ENCODE data around the gene ARHGAP24. TPM values are rescaled to one million over a fixed set of nuclear protein-coding genes. Genes with fewer than 3 reads are reported as not detected.

ARHGAP24 gene
- total RNA-seq, 1 experiment from 2014 or later: 1.3 TPM

GRCh38 chr4:85929961-85930665 is 455.2 kb downstream of the ARHGAP24 start:
- intact Hi-C loops (cut with micrococcal nuclease): no loop called here
- TF ChIP-seq SP1 (IDR thresholded peaks at IDR 0.05; ENCODE audit: low read depth) (no peak), POLR2AphosphoS5 (IDR thresholded peaks at IDR 0.05; ENCODE audit: low read depth, low read length) (no peak), FOSL1 (IDR thresholded peaks at IDR 0.05; ENCODE audit: low read depth) (no peak), CBX3 (IDR thresholded peaks at IDR 0.05; ENCODE audit: low read depth) (no peak), ZBTB33 (IDR thresholded peaks at IDR 0.05; ENCODE audit: extremely low read depth, insufficient replicate concordance, low read length) (no peak), SIN3A (IDR thresholded peaks at IDR 0.05; ENCODE audit: low read depth) (no peak), EZH2 (IDR thresholded peaks at IDR 0.05) (no peak), EGR1 (IDR thresholded peaks at IDR 0.05; ENCODE audit: low read depth) (no peak), JUND (IDR thresholded peaks at IDR 0.05) (no peak), EZH2phosphoT487 (IDR thresholded peaks at IDR 0.05; ENCODE audit: borderline replicate concordance) (no peak), ZNF274 (IDR thresholded peaks at IDR 0.05; ENCODE audit: low read depth, low read length) (no peak)
- TF ChIP-seq, protein P1, sequence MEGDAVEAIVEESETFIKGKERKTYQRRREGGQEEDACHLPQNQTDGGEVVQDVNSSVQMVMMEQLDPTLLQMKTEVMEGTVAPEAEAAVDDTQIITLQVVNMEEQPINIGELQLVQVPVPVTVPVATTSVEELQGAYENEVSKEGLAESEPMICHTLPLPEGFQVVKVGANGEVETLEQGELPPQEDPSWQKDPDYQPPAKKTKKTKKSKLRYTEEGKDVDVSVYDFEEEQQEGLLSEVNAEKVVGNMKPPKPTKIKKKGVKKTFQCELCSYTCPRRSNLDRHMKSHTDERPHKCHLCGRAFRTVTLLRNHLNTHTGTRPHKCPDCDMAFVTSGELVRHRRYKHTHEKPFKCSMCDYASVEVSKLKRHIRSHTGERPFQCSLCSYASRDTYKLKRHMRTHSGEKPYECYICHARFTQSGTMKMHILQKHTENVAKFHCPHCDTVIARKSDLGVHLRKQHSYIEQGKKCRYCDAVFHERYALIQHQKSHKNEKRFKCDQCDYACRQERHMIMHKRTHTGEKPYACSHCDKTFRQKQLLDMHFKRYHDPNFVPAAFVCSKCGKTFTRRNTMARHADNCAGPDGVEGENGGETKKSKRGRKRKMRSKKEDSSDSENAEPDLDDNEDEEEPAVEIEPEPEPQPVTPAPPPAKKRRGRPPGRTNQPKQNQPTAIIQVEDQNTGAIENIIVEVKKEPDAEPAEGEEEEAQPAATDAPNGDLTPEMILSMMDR (IDR thresholded peaks at IDR 0.05 in 2 of 3, conservative IDR thresholded peaks at IDR 0.05 in 1 of 3; ENCODE audit: borderline replicate concordance in 1 of 3, insufficient read depth in 1 of 3, low read depth in 2 of 3, low read length in 2 of 3): no peak
- TF ChIP-seq, protein P2, sequence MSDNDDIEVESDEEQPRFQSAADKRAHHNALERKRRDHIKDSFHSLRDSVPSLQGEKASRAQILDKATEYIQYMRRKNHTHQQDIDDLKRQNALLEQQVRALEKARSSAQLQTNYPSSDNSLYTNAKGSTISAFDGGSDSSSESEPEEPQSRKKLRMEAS (IDR thresholded peaks at IDR 0.05): no peak
- no peaks in the 10 kb centered on the region for H3K79me2 ChIP-seq (ENCODE audit: insufficient read depth, low read length)
- no peaks in the 10 kb centered on the region for H3K36me3 ChIP-seq (ENCODE audit: control insufficient read depth in 1 of 2, insufficient read depth in 2 of 2, low read length in 2 of 2)
- H2AFZ ChIP-seq (ENCODE audit: low read depth, low read length, poor library complexity, severe bottlenecking): no peak overlapping the region
- no peak overlapping the region for H3K9ac ChIP-seq (ENCODE audit: low read length)
- ChIA-PET CTCF (no interaction called here), RAD21 (ENCODE audit: low non-redundant PET in 1 of 2, low total read pairs in 2 of 2, uncharacterized antibody in 2 of 2, unreplicated experiment in 2 of 2) (no interaction called here), POLR2A (no interaction called here)
- H3K27me3 ChIP-seq (ENCODE audit: insufficient read depth, low read length): no peaks in the 10 kb centered on the region
- H3K4me3 ChIP-seq (replicated peaks in 1 of 2; ENCODE audit: low read depth in 1 of 2, low read length in 2 of 2): no peak overlapping the region
- ATAC-seq: no peak
- no peaks in the 10 kb centered on the region for H3K9me2 ChIP-seq (ENCODE audit: insufficient read depth)
- DNase-seq (ENCODE audit: low read depth, low spot score): no peak
- no peak overlapping the region for H3K4me2 ChIP-seq (ENCODE audit: low read length)
- no peak overlapping the region for H3K27ac ChIP-seq (ENCODE audit: low read depth, low read length)
- H3K4me1 ChIP-seq (ENCODE audit: control insufficient read depth in 1 of 2, insufficient read depth in 2 of 2, low read length in 2 of 2): peaks cover 4% of the 10 kb centered on the region in 2 experiments; a peak in 2 of 4 replicates
- H4K20me1 ChIP-seq (ENCODE audit: insufficient read depth): no peaks in the 10 kb centered on the region
- BruUV-seq (replicated peaks): no TSS peak
- H3K9me3 ChIP-seq (ENCODE audit: control insufficient read depth in 1 of 2, insufficient read depth in 1 of 2, low read depth in 1 of 2, low read length in 2 of 2): no peaks in the 10 kb centered on the region
